Fibroblast of lung (primary cell): ENCODE data around the gene TRIM26.

Experiments
- CTCF ChIP-seq, 2 donors: IDR thresholded peaks in 1 of 2; conservative IDR thresholded peaks in 1 of 2; 1 replicate in 1 of 2; 2 replicates in 1 of 2; pipeline ENCODE4 v1.5.1; 2011 to 2012; ENCODE audit warnings: low read length in 2 of 2, control low read depth in 1 of 2, inconsistent platforms in 1 of 2, low read depth in 1 of 2, mild to moderate bottlenecking in 1 of 2
- EZH2 ChIP-seq: IDR thresholded peaks from 2 replicates; pipeline ENCODE4 v1.5.1; 2012; ENCODE audit warnings: low read length, control low read depth, mild to moderate bottlenecking; ENCODE audit errors: missing control alignments

- TF ChIP-seq CTCF (conservative IDR thresholded peaks at IDR 0.05 in 1 of 2, IDR thresholded peaks at IDR 0.05 in 1 of 2; ENCODE audit: low read depth in 1 of 2, low read length in 2 of 2) (no peak), EZH2 (no peak)
Observed at GRCh38 chr6:30149234-30149633, 64.0 kb downstream of the TRIM26 start.
